ENCODE results near the gene HCST. TPM values are rescaled to one million over a fixed set of nuclear protein-coding genes. Genes with fewer than 3 reads are reported as not detected.

The HCST gene
- total and polyA plus RNA-seq, 2 of the 13 experiments (the other 11 are each of a cell fraction or from before 2014, with no cell fraction given), result 0.24 to 1.2 TPM

- TF ChIP-seq GRHL1 (CRISPR knock-in tag; conservative IDR thresholded peaks at IDR 0.05) (no peak), ZXDC (CRISPR knock-in tag; IDR thresholded peaks at IDR 0.05) (peak; percentile 44; the same call in 1 of the 2 replicates), CCDC6 (CRISPR knock-in tag; IDR thresholded peaks at IDR 0.05) (peak; percentile 89), ZNF256 (CRISPR knock-in tag; conservative IDR thresholded peaks at IDR 0.05) (peak; percentile 92), ATM (IDR thresholded peaks at IDR 0.05; ENCODE audit: borderline replicate concordance) (no peak), ELK4 (CRISPR knock-in tag; IDR thresholded peaks at IDR 0.05; ENCODE audit: borderline replicate concordance) (no peak), ZNF234 (CRISPR knock-in tag; conservative IDR thresholded peaks at IDR 0.05) (no peak), SIN3A (IDR thresholded peaks at IDR 0.05; ENCODE audit: borderline replicate concordance, low read depth, low read length) (peak; percentile 96), ZBTB26 (CRISPR knock-in tag; IDR thresholded peaks at IDR 0.05; ENCODE audit: borderline replicate concordance) (peak; percentile 94), DMTF1 (CRISPR knock-in tag; IDR thresholded peaks at IDR 0.05) (no peak), ZSCAN29 (CRISPR knock-in tag; conservative IDR thresholded peaks at IDR 0.05) (no peak), ARID4A (CRISPR knock-in tag; IDR thresholded peaks at IDR 0.05; ENCODE audit: borderline replicate concordance) (peak; percentile 87), ZNF83 (CRISPR knock-in tag; IDR thresholded peaks at IDR 0.05; ENCODE audit: borderline replicate concordance) (0 out of 2 replicates have a peak, but pooled peaks have one; percentile 67)
Observed at GRCh38 chr19:35879770-35880317, 22.5 kb upstream of the HCST start (continued).
